Upper lobe of left lung (tissue), 6 donors: Measurements from ENCODE around the gene DGKI. TPM values are rescaled to one million over a fixed set of nuclear protein-coding genes. Genes with fewer than 3 reads are reported as not detected.

ENCODE experiments used
- ATAC-seq, 2 donors: fragments of 200-7000 bp; cut with Tn5 transposase; one replicate each; pipeline ENCODE4 v1.9.1; 2022; ENCODE audit warnings: mild to moderate bottlenecking in 2 of 2, moderate library complexity in 2 of 2; ENCODE audit not compliant: low FRiP score in 2 of 2
- DNase-seq, 2 donors: peaks; one replicate each; pipeline ENCODE4 v3.0.0-alpha.2; 2019 to 2020
- H3K27ac ChIP-seq, 4 donors: fragments of 200-600 bp; sonication (generic); one replicate each; pipeline ENCODE4 v1.5.1; 2016 to 2019
- H3K27me3 ChIP-seq, 4 donors: fragments of 200-600 bp; sonication (generic); one replicate each; pipeline ENCODE4 v1.5.1; 2017 to 2019
- H3K36me3 ChIP-seq, 4 donors: fragments of 200-600 bp; sonication (generic); one replicate each; pipeline ENCODE4 v1.5.1; 2016 to 2019
- H3K4me1 ChIP-seq, 4 donors: fragments of 200-600 bp; sonication (generic); one replicate each; pipeline ENCODE4 v1.5.1; 2018 to 2019
- H3K4me3 ChIP-seq, 4 donors: fragments of 200-600 bp; sonication (generic); one replicate each; pipeline ENCODE4 v1.5.1; 2017 to 2019; ENCODE audit warnings: mild to moderate bottlenecking in 2 of 4, moderate library complexity in 1 of 4
- H3K9me3 ChIP-seq, 4 donors: fragments of 200-600 bp; sonication (generic); one replicate each; pipeline ENCODE4 v1.5.1; 2018 to 2019
- EP300 ChIP-seq, 4 donors: sonication (generic); formaldehyde crosslinking; IDR thresholded peaks; one replicate each; pipeline ENCODE4 v1.5.1; 2017; ENCODE audit warnings: antibody characterized with exemption in 4 of 4, control low read depth in 2 of 4
- POLR2A ChIP-seq, 4 donors: fragments of 450-650 bp; IDR thresholded peaks; one replicate each; pipeline ENCODE4 v1.5.1; 2016 to 2017; ENCODE audit warnings: antibody characterized with exemption in 4 of 4, mild to moderate bottlenecking in 2 of 4
- POLR2AphosphoS5 ChIP-seq, 2 donors: sonication (generic); formaldehyde crosslinking; IDR thresholded peaks; one replicate each; pipeline ENCODE4 v1.5.1; 2017; ENCODE audit warnings: antibody characterized with exemption in 2 of 2
- WGBS, 2 donors: methylation state at CpG; one replicate each; pipeline ENCODE4 v1.1.5; 2017 to 2018; 5-methylcytosine and 5-hydroxymethylcytosine counted together
- total RNA-seq, 6 donors: library from RNA; depleted of rRNA in 4 of 6; stranded (reverse); fragments of >200 nt in 4 of 6; gene quantifications; one replicate each; pipeline versions ENCODE4 v1.1.0 to v1.2.1, GENCODE V29; 2016 to 2021
- TF ChIP-seq, protein P1 (sequence below), 6 experiments: fragments of 450-650 bp in 4 of 6; fragments of 200-600 bp in 2 of 6; sonication (generic) in 2 of 6; IDR thresholded peaks; one replicate each; pipeline ENCODE4 v1.5.1; 2016 to 2019; ENCODE audit warnings: antibody characterized with exemption in 6 of 6
- donor health status: DM: no; HTN: no; CAD: no; lungs with moderate emphysema.
- donor health status: DM: no; HTN: yes; CAD: no; lungs with severe emphysema.

Gene DGKI
- total RNA-seq, 6 donors from 2014 or later = under 0.01 to 4.5 (median 0.34) TPM; not detected in 1

DNA sequence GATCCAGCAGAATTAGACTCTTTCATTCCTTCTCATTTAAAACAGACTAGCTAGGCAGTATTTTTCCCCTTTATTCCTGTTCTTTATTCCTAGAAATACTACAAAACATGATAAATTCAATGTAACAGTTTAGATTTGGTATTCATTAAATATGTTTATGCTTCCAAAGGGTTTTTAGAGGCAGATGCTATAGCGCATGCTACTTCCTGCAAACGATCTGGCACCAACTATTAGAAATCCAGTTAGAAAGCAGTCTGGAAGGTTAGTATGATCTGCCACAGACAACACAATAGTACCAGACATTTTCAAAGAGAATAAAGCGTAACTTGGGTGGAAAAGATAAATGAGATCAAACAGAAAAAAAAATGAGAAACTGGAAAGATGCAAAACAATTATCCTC lies 439.7 kb downstream of the DGKI start:
- Histone ChIP-seq H3K36me3 (no peaks in the 10 kb centered on the region), H3K9me3 (no peaks in the 10 kb centered on the region), H3K4me1 (no peaks in the 10 kb centered on the region), H3K4me3 (no peak overlapping the region), H3K27ac (no peak overlapping the region), H3K27me3 (no peaks in the 10 kb centered on the region)
- no peak for TF ChIP-seq POLR2AphosphoS5 (IDR thresholded peaks at IDR 0.05)
- TF ChIP-seq EP300 (IDR thresholded peaks at IDR 0.05) = no peak
- TF ChIP-seq, protein P1, sequence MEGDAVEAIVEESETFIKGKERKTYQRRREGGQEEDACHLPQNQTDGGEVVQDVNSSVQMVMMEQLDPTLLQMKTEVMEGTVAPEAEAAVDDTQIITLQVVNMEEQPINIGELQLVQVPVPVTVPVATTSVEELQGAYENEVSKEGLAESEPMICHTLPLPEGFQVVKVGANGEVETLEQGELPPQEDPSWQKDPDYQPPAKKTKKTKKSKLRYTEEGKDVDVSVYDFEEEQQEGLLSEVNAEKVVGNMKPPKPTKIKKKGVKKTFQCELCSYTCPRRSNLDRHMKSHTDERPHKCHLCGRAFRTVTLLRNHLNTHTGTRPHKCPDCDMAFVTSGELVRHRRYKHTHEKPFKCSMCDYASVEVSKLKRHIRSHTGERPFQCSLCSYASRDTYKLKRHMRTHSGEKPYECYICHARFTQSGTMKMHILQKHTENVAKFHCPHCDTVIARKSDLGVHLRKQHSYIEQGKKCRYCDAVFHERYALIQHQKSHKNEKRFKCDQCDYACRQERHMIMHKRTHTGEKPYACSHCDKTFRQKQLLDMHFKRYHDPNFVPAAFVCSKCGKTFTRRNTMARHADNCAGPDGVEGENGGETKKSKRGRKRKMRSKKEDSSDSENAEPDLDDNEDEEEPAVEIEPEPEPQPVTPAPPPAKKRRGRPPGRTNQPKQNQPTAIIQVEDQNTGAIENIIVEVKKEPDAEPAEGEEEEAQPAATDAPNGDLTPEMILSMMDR (IDR thresholded peaks at IDR 0.05) = no peak
- no peak for TF ChIP-seq POLR2A (IDR thresholded peaks at IDR 0.05)
- ATAC-seq = no peak
- DNase-seq = no peak
- 70 to 83% methylated on average over 3 of the region's 3 CpGs for WGBS, 2 donors

DNA sequence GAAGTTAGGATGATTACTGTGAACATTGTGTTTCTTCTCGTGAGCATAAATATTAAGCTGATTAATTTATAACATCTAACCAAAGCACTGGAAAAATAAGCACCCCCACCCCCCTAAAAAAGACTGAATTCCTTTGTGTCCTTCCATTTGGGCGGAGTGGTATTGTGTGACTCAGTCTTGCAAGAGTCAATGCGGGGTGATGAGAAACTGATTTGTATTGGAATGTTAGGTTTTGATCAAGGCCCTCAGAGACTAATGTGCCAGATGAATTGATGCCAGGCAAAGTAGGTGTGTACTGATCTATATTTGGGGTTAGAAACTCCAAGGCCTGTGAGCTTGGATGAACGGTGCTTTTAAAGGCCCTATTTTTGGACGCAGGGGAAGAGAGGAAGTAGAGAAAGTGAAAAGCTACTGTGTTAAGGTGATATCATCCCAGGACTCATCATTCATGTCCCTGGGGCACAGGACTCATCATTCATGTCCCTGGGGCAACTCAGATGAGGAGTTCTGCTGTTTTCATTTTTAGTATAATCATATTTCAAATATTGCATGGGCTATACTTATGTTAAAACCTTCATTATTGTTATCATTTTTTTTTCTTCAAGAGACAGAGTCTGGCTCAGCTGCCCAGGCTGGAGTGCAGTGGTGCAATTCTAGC lies 442.0 kb downstream of the DGKI start:
- Histone ChIP-seq H3K36me3 (no peaks in the 10 kb centered on the region), H3K27me3 (no peaks in the 10 kb centered on the region), H3K4me1 (peaks cover 0 to 7% (median 0%) of the 10 kb centered on the region in 4 donors), H3K27ac (no peak overlapping the region), H3K9me3 (no peaks in the 10 kb centered on the region), H3K4me3 (no peak overlapping the region)
- 63% methylated on average over 5 of the region's 5 CpGs for WGBS, 2 donors
- TF ChIP-seq POLR2AphosphoS5 (IDR thresholded peaks at IDR 0.05) = no peak
- TF ChIP-seq EP300 (IDR thresholded peaks at IDR 0.05) = no peak
- TF ChIP-seq, protein P1 (IDR thresholded peaks at IDR 0.05) = no peak
- no peak for TF ChIP-seq POLR2A (IDR thresholded peaks at IDR 0.05)
- DNase-seq (no peak), ATAC-seq (no peak)

DNA sequence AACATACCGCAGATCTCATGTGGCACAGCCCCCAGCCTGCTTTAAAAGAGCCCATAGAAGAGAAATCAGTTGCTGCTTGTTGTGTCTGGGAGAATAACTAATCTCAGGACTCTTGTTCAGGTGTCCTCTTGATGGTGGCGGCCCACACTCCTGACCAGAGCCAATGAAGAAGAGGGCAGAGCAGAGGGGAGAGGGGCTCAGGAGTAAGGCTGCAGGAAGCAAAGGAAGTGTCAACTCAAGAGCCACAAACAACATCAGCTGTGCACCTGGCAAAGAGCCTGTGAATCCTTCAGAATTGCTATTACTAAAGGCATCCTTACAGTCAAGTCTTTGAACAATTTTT lies 443.4 kb downstream of the DGKI start:
- Histone ChIP-seq H3K4me3 (no peak overlapping the region), H3K27ac (no peak overlapping the region), H3K9me3 (no peaks in the 10 kb centered on the region), H3K36me3 (no peaks in the 10 kb centered on the region), H3K4me1 (peaks cover 0 to 8% (median 0%) of the 10 kb centered on the region in 4 donors), H3K27me3 (no peaks in the 10 kb centered on the region)
- ATAC-seq (no peak), DNase-seq (no peak)
- TF ChIP-seq EP300 (IDR thresholded peaks at IDR 0.05) (no peak), POLR2A (IDR thresholded peaks at IDR 0.05) (no peak), POLR2AphosphoS5 (IDR thresholded peaks at IDR 0.05) (no peak)
- TF ChIP-seq, protein P1 (IDR thresholded peaks at IDR 0.05) = no peak
- 61 to 67% methylated on average over 2 of the region's 2 CpGs for WGBS, 2 donors

DNA sequence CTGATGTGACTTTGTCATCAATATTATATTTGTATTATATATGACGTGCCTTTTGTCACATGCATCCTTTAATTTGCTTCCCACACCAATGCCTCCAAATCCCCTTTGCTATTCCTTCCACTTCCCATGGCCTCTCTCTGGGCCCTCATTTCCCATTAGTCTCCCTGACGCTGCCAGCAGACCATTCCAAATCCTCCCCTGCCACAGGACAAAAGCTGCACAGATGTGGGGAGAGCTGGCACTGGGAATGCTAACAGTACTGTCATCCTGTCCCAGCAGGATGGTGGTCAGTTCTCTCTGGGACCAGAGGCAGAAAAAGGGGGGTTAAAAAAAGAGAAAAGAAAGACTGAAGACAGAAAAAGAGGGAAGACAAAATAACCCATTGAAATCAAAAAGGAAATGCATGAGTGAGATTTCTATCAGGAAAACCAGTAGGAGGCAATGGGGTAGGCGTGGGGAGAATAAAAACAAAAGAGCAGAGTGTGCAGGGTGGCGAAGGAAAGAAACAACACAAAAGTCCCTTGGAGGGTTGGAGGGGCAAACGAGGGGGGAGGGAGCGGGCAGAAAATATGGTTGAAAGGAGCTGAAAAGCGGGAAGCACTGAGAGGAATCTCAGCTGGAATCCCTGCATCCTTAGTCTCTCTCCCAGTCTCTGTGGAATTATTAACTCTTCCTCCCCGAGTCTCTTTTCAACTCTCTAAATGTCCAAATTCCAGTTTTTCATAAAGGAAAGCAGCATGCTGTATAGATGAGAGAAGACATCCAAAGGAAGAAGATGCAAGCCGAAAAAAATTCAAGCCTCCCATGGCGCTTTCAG lies 444.0 kb downstream of the DGKI start:
- WGBS, 2 donors = 45 to 57% methylated on average over 10 of the region's 10 CpGs
- H3K36me3 ChIP-seq = no peaks in the 10 kb centered on the region
- no peak overlapping the region for H3K27ac ChIP-seq
- ATAC-seq (no peak), DNase-seq (no peak)
- TF ChIP-seq POLR2A (IDR thresholded peaks at IDR 0.05) (no peak), POLR2AphosphoS5 (IDR thresholded peaks at IDR 0.05) (no peak), EP300 (IDR thresholded peaks at IDR 0.05) (no peak)
- TF ChIP-seq, protein P1 (IDR thresholded peaks at IDR 0.05) = no peak
- no peak overlapping the region for H3K4me3 ChIP-seq
- no peaks in the 10 kb centered on the region for H3K9me3 ChIP-seq
- H3K27me3 ChIP-seq = no peaks in the 10 kb centered on the region
- peaks cover 0 to 8% (median 0%) of the 10 kb centered on the region in 4 donors for H3K4me1 ChIP-seq
